GM12891 (cell line): ENCODE results near the gene SPIN2B.
"Not testable (repeated sequence)": the region's sequence is repeated elsewhere in the genome, so short reads cannot be mapped to it uniquely, and the experiment has no call there.

Source experiments
- POLR2A ChIP-seq: IDR thresholded peaks from 2 replicates; pipeline ENCODE4 v1.6.1; 2011; ENCODE audit warnings: low read depth, low read length, control low read depth
- POLR2AphosphoS5 ChIP-seq: IDR thresholded peaks from 2 replicates; pipeline ENCODE4 v1.6.1; 2011; ENCODE audit warnings: low read depth, low read length, control low read depth
- TAF1 ChIP-seq: IDR thresholded peaks from 2 replicates; pipeline ENCODE4 v1.6.1; 2011; ENCODE audit warnings: low read depth, low read length, control low read depth

DNA sequence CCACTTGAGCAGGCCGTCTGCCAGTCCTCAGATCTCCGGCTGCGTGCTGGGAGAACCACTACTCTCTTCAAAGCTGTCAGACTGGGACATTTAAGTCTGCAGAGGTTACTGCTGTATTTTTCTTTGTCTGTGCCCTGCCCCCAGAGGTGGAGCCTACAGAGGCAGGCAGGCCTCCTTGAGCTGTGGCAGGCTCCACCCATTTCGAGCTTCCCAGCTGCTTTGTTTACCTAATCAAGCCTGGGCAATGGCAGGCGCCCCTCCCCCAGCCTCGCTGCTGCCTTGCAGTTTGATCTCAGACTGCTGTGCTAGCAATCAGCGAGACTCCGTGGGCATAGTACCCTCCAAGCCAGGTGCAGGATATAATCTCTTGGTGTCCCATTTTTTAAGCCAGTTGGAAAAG lies 30.9 kb upstream of the SPIN2B start:
- TF ChIP-seq POLR2A, TAF1, POLR2AphosphoS5: not testable (repeated sequence)
